Stimulated activated CD4-positive, alpha-beta T cell treated with anti-CD3 and anti-CD28 coated beads, Interleukin-12 subunit alpha, Interleukin-12 subunit beta, amount 100 ng/mL, for 4 hours (primary cell): ENCODE results near the gene ZNF581.

Experiments
- DNase-seq: peaks from one replicate; pipeline ENCODE4 v3.0.0-alpha.2; 2020

Gene ZNF581

GRCh38 chr19:55611983-55612645, 31.3 kb upstream of the ZNF581 start:
- DNase-seq, result no peak

DNA sequence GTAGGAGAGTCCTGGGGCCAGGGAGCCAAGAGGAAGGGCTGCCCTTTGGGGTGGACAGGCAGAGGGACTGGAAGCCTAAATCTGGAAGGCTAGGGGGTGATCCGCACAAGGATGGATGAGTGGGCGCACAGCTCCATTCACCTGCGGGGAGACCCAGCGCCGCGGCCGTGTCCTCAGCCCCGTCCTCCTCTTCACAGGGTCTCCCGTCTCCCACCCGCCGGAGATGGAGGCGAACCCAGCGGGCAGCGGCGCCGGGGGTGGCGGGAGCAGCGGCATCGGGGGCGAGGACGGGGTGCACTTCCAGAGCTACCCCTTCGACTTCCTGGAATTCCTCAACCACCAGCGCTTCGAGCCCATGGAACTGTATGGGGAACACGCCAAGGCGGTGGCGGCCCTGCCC, 30.1 kb upstream of the ZNF581 start:
- no peak for DNase-seq

GRCh38 chr19:55613930-55614710, 29.3 kb upstream of the ZNF581 start:
- DNase-seq, result no peak

GRCh38 chr19:55614711-55615542, 28.5 kb upstream of the ZNF581 start:
- no peak for DNase-seq

DNA sequence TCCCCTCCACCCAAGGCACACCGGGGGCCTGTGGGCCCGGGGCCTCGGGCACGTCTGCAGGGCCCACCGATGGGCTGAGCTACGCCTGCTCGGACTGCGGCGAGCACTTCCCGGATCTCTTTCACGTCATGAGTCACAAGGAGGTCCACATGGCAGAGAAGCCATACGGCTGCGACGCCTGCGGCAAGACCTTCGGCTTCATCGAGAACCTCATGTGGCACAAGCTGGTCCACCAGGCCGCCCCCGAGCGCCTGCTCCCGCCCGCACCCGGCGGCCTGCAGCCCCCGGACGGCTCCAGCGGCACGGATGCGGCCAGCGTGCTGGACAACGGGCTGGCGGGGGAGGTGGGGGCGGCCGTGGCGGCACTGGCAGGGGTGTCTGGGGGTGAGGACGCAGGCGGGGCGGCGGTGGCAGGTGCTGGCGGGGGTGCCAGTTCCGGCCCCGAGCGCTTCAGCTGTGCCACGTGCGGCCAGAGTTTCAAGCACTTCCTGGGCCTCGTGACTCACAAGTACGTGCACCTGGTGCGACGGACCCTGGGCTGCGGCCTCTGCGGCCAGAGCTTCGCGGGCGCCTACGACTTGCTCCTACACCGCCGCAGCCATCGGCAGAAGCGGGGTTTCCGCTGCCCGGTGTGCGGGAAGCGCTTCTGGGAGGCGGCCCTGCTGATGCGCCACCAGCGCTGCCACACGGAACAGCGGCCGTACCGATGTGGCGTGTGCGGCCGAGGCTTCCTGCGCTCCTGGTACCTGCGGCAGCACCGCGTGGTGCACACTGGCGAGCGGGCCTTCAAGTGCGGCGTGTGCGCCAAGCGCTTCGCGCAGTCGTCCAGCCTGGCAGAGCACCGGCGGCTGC, 27.7 kb upstream of the ZNF581 start:
- DNase-seq, result no peak

DNA sequence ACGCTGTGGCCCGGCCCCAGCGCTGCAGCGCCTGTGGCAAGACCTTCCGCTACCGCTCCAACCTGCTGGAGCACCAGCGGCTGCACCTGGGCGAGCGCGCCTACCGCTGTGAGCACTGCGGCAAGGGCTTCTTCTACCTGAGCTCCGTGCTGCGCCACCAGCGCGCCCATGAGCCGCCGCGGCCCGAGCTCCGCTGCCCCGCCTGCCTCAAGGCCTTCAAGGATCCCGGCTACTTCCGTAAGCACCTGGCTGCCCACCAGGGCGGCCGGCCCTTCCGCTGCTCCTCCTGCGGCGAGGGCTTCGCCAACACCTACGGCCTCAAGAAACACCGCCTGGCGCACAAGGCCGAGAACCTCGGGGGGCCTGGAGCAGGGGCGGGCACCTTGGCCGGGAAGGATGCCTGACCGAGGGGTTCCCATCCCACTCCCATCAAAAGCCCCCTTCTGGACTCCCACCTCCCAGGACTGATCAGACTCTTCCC, 27.0 kb upstream of the ZNF581 start:
- DNase-seq, result no peak

GRCh38 chr19:55617426-55617825, 26.0 kb upstream of the ZNF581 start:
- no peak for DNase-seq

DNA sequence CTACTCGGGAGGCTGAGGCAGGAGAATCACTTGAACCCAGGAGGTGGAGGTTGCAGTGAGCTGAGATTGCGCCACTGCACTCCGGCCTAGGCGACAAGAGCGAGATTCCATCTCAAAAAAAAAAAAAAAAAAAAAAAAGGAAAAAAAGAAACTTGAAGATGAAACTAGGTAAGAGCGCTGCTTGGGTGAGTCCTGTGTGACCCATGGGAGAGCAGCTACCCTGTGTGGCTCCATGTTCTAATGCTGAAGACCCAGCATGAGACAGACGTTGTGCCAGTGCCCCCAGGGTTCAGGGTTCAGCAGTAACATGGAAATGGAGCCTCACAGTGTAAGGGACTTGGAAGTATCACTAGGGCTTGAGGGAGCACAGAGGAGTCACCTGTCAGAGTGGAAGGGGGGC, 25.0 kb upstream of the ZNF581 start:
- no peak for DNase-seq

- no peak for DNase-seq
Observed at GRCh38 chr19:55619286-55619685, 24.2 kb upstream of the ZNF581 start.

DNA sequence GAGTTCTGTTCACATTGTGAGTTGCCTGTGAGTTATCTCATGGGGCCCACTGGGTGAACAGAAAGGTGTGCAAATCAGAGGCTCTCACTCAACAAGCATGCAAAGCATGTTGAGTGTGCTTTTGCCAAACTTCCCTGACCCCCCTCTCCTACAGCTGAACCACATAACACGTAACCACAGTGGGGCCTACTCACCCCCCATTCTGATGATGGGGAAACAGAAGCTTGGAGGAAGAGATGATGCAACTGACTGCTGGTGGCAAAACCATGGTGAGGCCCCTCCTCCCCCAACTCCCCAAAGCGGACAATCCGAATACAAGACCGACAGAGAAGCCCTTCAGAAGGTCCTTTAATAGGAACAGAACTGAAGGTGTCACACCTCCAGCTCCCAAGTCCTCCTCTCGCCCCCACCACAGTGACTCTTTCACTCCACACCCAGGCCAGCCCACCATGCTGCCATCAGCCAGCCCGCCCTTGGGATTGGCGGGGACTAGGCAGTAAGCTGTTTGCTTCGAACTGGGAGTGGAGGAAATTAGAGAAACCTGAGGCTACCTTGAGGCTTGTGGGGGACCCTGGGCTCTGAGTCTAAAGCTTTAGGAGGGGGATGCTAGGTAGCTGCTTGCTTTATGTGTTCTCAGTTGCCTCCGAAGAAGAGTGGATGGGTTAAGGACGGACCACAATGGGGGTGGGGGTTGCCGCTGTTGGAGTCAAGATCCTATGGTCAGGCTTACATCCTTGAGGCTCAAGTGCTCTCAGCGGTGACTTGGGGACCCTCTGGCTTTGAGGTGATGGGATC, 22.8 kb upstream of the ZNF581 start:
- DNase-seq, result no peak

DNA sequence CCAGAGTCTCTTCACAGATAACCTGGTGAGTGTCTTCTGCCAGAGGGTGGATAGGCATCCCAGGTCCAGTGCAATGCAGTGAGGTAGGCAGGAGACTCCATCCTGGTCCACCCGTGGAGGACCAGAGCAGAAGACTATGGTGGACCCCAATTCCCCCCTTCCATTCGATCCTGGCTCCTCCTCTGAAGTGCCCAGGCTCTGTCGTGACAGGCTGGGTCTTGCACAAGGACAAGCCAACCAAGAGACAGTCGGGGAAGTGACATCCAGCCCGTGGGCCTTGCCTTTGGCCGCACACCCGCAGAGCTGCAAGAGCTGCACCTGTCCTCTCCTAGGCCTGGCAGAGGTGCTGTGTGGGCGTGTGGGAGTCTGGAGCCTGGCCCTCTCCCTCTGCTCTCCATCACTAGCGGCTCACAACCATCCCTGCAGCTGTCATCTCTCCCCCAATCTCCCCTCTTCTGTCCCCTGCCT, 22.2 kb upstream of the ZNF581 start:
- DNase-seq, result no peak

GRCh38 chr19:55621673-55622231, 21.7 kb upstream of the ZNF581 start:
- DNase-seq, result no peak

GRCh38 chr19:55622242-55622969, 21.0 kb upstream of the ZNF581 start:
- no peak for DNase-seq

GRCh38 chr19:55623130-55623529, 20.3 kb upstream of the ZNF581 start:
- DNase-seq, result no peak

DNA sequence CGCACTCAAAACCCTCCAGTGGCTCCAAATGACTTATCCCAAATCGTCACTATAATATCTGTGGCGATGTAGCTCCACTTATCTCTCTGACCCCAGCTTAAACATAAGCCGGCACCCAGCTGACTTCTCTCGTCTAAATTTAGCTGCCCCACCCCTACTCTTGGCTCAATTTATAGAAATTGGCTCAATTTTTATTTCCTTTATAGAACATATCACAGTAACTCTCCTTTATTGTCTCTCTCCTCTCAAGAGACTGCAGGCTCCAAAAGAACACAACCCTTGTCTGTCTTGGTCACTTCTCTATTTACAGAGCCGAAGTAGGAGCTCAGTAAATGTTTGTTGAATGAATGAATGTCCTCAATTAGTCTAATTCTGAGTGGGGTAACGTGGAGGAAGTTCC, 19.9 kb upstream of the ZNF581 start:
- no peak for DNase-seq

GRCh38 chr19:55624109-55625003, 19.1 kb upstream of the ZNF581 start, which contains the start of gene ZNF784:
Gene ZNF784 (minus strand): TSS chr19:55624566. CDS start chr19:55624561, 5 bp downstream.
- peak; percentile 95 for DNase-seq

DNA sequence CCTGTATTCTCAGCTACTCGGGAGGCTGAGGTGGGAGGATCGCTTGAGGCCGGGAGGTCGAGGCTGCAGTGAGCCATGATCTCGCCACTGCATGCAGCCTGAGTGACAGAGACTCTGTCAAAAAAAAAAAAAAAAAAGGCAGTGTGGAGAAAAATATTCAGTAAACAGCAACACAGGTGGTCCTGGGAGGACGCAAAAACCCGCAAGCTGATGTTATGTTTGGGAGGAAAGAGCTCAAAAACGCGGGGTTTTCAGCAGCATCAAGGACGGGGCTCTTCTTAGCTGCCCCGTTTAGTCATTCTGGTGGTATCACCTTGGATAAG, 18.5 kb upstream of the ZNF581 start:
- no peak for DNase-seq

- DNase-seq, result no peak
Observed at GRCh38 chr19:55626350-55626749, 17.1 kb upstream of the ZNF581 start.

DNA sequence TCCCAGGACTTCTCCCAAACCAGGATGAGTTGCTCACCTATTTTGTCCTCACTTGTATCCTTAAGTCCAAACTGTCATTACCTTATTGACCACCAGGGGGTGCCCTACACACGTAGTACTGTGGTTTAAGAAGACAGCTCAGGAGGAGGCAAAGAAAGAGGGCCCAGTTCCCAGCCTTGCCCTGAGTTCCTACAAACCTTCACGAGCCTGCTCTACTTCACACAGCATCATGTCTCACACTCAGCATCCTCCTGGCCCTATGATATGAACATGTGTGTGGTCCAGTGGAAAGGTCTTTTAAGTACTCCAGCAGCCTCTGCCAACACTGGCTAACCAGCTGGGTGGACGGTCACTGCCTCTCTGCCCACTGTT, 11.0 kb upstream of the ZNF581 start:
- peak; percentile 78 for DNase-seq

DNA sequence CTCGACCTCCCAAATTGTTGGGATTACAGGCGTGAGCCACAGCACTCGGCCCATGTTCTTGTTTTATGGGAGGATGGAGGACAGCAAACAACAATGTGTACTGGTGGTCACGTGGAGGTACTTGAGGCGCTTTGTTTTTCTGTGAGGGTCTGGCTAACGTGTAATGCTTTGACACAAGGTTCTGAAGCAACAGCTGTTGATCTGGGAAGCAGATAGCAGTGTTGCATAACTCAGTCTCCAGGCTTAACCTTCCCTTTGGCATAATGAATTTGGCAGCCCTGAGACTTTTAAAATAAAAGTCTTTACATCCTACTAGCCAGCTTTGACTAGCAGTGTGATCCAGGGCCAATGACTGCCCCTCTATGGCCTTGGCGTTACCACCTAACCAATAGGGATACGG, 9.6 kb upstream of the ZNF581 start:
- DNase-seq, result no peak
